Muscle layer of colon (tissue), 2 donors: ENCODE measurements around the gene AP3D1.
"Not testable (repeated sequence)": the region's sequence is repeated elsewhere in the genome, so short reads cannot be mapped to it uniquely, and the experiment has no call there.

Experiments
- H3K27ac ChIP-seq: one replicate; pipeline ENCODE4 v1.7.0; 2013; ENCODE audit warnings: low read depth, mild to moderate bottlenecking, low read length, moderate library complexity
- H3K27me3 ChIP-seq, 2 donors: one replicate each; pipeline ENCODE4 v1.7.0; 2013; ENCODE audit warnings: low read length in 2 of 2, mild to moderate bottlenecking in 2 of 2; ENCODE audit not compliant: insufficient read depth in 2 of 2, control insufficient read depth in 1 of 2
- H3K36me3 ChIP-seq: one replicate; pipeline ENCODE4 v1.7.0; 2013; ENCODE audit warnings: mild to moderate bottlenecking, low read length; ENCODE audit not compliant: insufficient read depth
- H3K4me1 ChIP-seq: one replicate; pipeline ENCODE4 v1.7.0; 2013; ENCODE audit warnings: mild to moderate bottlenecking, low read length; ENCODE audit not compliant: insufficient read depth
- H3K4me3 ChIP-seq, 2 donors: one replicate each; pipeline ENCODE4 v1.7.0; 2013; ENCODE audit warnings: low read length in 2 of 2, low read depth in 1 of 2, mild to moderate bottlenecking in 1 of 2, moderate library complexity in 1 of 2
- H3K9ac ChIP-seq: one replicate; pipeline ENCODE4 v1.7.0; 2013; ENCODE audit warnings: low read length
- H3K9me3 ChIP-seq: one replicate; pipeline ENCODE4 v1.7.0; 2013; ENCODE audit warnings: mild to moderate bottlenecking, low read length
- donor health status: abdominal sarcoma.
- donor health status: Adenocarcinoma of cecum.

The AP3D1 gene

DNA sequence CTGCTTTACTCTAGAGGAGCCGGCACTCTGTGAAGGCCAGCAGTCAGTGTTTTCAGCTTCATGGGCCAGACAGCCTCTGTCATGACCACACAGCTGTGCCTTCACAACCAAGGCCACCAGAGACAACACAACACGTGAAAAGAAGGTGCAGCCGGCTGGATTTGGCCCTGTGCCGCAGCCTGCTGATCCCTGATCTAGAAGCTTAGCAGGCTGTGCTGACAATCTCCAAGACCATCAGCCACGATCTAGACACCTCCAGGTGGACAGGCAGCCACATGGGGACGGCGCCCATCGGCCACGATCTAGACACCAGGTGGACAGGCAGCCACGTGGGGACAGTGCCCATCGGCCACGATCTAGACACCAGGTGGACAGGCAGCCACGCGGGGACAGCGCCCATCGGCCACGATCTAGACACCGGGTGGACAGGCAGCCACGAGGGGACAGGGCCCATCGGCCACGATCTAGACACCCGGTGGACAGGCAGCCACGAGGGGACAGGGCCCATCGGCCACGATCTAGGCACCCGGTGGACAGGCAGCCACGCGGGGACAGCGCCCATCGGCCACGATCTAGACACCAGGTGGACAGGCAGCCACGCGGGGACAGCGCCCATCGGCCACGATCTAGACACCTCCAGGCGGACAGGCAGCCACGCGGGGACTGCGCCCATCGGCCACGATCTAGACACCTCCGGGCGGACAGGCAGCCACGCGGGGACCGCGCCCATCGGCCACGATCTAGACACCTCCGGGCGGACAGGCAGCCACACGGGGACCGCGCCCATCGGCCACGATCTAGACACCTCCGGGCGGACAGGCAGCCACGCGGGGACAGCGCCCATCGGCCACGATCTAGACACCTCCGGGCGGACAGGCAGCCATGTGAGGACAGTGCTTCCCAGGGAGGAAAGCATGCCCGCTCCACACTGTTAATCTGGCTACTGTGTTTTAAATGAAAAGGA is 20.1 kb downstream of the AP3D1 start:
- not testable (repeated sequence) for H3K4me3 ChIP-seq, H3K4me1 ChIP-seq, H3K27me3 ChIP-seq, H3K9ac ChIP-seq, H3K27ac ChIP-seq, H3K9me3 ChIP-seq
- peaks cover 41% of the 10 kb centered on the region for H3K36me3 ChIP-seq

DNA sequence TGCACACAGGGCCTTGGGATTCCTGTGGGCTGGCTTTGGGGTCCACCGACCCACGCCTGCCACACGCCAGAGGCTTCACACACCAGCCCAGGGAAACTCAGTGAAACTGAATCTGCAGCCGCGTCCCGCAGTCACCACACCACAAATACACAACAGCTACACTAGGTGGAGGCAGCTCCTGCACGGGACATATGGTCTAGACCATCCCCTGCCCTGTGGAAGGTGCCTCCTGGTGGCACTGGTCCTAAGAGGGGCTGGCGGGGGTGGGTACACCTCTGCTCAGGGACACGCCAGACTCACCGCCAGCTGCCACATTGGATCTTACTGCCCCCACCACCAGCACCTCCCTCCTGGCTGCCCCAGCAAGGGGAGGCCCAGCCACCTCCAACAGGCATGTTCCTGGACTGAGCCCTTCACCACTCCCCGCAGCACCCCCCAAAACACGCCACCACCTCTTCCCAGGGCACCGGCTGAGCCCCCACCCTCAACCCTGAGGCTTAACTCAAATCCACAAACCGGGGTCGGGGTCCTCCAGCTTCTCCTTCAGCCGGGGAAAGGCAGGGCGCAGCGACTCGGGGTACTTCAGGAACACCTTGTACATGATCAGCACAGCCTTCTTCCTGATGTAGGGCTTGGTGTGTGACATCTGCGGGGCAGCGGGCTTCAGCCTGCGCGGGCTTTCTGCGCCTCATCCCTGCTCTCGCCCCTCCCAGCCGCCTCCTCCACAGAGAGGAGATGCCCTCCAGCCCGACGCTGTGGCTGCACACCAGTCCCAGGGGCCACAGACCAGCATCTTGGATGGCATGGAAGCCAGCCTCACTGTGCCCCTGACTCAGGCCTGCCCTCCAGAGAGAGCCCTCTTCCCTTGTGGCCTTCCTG is 21.2 kb downstream of the AP3D1 start:
- Histone ChIP-seq H3K9me3 (no peaks in the 10 kb centered on the region), H3K27me3 (no peaks in the 10 kb centered on the region), H3K4me3 (no peak overlapping the region), H3K36me3 (peaks cover 37% of the 10 kb centered on the region), H3K4me1 (no peaks in the 10 kb centered on the region), H3K27ac (no peak overlapping the region), H3K9ac (no peak overlapping the region)

DNA sequence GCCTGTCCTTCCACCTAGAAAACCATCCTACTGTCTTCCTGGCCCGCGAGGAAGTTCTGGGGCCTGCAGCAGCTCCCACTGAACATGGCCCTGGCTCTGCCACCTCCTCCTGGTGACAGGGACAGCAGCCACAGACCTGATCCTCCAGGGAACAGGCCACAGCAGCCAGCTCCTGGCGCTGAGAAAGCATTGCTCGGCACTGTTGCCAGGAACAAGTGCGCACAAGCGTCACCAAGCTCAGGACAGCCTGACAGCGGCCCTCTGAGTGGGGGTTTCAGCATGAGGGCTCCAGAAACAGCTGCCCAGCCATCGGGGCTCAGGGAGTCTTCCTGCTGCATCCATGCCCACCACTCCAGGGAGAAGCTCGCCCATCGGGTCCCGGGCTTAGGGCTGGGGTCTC is 21.9 kb downstream of the AP3D1 start:
- Histone ChIP-seq H3K27ac (no peak overlapping the region), H3K27me3 (no peaks in the 10 kb centered on the region), H3K9me3 (no peaks in the 10 kb centered on the region), H3K36me3 (peaks cover 37% of the 10 kb centered on the region), H3K4me3 (no peak overlapping the region), H3K4me1 (no peaks in the 10 kb centered on the region), H3K9ac (no peak overlapping the region)

DNA sequence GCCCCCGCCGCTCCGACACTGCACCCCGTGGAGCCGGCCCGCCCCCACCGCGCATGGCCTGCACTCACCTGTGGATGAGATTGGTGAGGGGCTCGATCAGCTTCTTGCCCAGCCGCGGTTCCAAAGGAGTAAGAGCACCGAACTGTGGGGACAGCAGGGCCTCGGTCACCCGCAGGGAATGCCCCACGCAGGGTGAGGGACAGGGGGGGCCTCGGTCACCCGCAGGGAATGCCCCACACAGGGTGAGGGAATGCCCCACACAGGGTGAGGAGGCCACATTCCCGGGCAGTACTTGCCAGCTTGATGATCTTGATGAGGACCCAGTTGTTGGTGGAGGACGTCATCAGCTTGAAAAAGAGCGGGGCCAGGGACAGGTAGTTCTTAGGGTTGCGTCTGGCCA is 22.3 kb downstream of the AP3D1 start:
- Histone ChIP-seq H3K9ac (no peak overlapping the region), H3K4me3 (no peak overlapping the region), H3K27me3 (no peaks in the 10 kb centered on the region), H3K9me3 (no peaks in the 10 kb centered on the region), H3K4me1 (no peaks in the 10 kb centered on the region), H3K27ac (no peak overlapping the region), H3K36me3 (peaks cover 37% of the 10 kb centered on the region)

DNA sequence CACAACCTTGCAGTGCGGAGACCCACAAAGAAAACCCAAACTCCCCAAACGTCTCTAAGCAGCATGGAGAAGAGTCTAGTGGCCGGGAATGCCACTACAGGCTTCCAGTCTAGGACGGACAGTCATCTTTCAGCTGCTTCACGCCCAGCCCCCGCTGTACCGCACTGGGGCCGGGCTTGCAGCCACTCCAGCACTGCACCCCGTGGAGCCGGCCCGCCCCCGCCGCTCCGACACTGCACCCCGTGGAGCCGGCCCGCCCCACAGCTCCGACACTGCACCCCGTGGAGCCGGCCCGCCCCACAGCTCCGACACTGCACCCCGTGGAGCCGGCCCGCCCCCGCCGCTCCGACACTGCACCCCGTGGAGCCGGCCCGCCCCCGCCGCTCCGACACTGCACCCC is 23.1 kb downstream of the AP3D1 start:
- H3K4me3 ChIP-seq, H3K4me1 ChIP-seq, H3K9me3 ChIP-seq, H3K9ac ChIP-seq, H3K27ac ChIP-seq, H3K27me3 ChIP-seq: not testable (repeated sequence)
- H3K36me3 ChIP-seq = peaks cover 43% of the 10 kb centered on the region

DNA sequence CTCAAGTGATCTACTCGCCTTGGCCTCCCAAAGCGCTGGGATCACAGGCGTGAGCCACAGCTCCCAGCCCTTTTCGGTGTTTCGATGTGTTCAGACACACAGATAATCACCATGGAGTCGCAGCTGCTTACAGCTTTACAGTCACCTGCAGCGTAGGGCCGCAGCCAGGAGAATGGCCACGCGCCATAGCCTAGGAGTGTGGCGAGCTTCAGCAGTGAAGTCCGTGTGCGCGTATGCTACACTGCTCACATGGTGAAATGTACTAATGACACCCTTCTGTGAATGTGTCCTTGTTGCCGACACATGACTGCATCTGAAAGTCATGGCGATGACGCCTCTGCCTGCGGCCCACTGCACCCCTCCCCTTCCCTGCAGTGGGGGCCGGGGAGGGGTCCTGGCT is 23.6 kb downstream of the AP3D1 start:
- Histone ChIP-seq H3K9me3 (no peaks in the 10 kb centered on the region), H3K27ac (no peak overlapping the region), H3K4me1 (no peaks in the 10 kb centered on the region), H3K27me3 (no peaks in the 10 kb centered on the region), H3K4me3 (no peak overlapping the region), H3K9ac (no peak overlapping the region), H3K36me3 (peaks cover 48% of the 10 kb centered on the region)

DNA sequence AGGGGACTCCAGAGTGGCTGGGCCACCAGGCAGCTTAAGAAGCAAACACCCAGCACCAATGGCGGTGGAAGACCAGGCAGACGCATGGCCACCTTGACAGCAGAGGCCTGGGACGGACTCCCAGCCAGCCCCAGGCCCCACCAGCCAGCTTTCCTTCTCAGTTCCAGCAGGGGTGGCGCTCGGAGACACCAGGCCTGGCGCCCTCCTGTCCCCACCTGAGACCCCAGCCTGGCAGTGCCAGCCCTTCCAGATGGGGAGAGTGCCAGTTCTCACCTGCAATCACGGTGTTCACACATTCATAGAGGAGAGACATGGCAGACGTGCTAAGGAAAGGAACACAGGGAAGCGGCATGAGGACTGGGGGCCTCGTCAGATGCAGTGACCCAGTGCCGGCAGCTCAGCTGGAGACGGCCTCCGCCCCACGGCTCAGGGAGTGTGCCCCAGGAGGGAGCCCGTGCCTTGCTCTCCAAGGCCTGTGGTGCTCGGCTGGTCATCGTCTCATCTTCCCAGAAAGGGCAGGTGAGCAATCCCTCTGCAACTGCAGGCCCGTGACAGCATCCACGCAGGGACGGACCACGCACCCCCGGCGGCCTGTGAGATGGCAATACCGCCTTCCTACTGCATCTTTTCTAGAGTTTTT is 24.4 kb downstream of the AP3D1 start:
- Histone ChIP-seq H3K27ac (no peak overlapping the region), H3K4me1 (no peaks in the 10 kb centered on the region), H3K9me3 (no peaks in the 10 kb centered on the region), H3K36me3 (peaks cover 48% of the 10 kb centered on the region), H3K9ac (no peak overlapping the region), H3K4me3 (no peak overlapping the region), H3K27me3 (no peaks in the 10 kb centered on the region)

DNA sequence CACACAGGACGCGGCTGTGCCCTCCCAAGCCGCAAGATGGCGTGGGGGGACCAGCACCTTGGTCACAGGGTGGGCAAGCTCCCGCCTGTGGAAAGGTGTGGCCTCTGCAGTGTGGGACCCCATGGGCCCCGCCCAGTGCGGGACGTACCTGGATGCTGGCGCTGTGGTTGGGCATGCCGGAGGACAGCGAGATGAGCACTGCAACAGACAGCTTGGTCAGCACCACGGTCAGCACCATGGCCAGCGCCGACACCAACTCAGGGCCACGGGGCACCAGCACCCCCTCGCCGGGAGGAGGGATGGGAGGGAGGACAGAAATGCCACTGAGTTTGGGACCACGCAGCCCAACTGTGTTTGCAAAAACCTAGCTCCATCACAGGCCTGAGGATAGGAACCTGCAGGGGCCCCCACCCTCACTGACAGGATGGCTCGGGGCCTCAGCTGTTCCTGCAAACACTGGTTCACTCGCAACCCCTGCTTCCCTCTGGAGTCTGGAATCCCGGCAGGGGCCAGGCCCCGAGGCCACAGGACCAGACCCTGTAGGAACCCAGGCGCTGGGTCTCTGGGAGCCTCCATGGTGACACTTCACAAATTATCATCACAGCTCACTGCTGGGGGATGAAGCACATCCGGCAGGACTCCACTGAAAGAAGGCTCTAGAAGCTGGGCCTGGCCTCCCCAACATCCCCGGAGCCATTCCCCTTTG is 27.5 kb downstream of the AP3D1 start:
- no peak overlapping the region for H3K27ac ChIP-seq
- no peak overlapping the region for H3K9ac ChIP-seq
- no peaks in the 10 kb centered on the region for H3K9me3 ChIP-seq
- H3K4me1 ChIP-seq = no peaks in the 10 kb centered on the region
- H3K4me3 ChIP-seq = no peak overlapping the region
- no peaks in the 10 kb centered on the region for H3K27me3 ChIP-seq
- peaks cover 46% of the 10 kb centered on the region for H3K36me3 ChIP-seq

DNA sequence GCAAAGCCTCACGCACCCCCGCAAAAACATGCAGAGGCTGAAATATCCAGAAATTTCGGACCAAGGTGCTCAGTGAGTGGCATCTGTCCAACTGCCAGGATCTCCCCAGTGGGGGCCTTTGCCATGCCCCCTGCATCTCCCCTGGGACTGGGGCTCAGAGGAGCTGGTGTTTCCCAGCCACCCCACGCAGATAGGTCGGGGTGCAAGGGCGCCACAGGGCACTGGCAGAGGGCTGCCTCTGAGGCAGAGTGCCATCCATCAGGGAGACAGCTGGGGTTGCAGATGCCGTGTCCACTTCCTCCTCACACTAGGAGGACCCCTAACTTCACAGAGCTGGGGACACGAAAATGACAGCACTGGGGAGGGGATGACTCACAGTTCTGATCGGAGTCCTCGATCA is 28.4 kb downstream of the AP3D1 start:
- H3K27me3 ChIP-seq = no peaks in the 10 kb centered on the region
- H3K9ac ChIP-seq = no peak overlapping the region
- H3K9me3 ChIP-seq = no peaks in the 10 kb centered on the region
- H3K4me3 ChIP-seq = no peak overlapping the region
- no peak overlapping the region for H3K27ac ChIP-seq
- peaks cover 53% of the 10 kb centered on the region for H3K36me3 ChIP-seq
- H3K4me1 ChIP-seq = no peaks in the 10 kb centered on the region

DNA sequence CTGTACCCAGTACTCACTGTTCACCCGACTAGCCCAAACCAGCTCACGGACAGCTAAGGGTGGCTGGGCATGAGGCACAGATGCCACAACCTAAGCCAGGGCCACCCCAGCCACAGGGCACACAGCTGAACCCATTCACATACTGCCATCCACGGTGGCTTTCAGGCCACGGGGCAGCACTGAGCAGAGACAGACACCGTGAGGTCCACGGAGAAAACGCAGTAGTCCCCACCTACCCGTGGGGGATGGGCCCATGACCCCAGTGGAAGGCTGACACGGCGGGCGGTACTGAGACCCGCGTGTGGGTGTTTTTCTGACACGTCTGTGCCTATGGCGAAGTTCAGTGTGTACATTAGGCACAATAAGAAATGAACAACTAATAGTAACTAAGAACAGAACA is 29.1 kb downstream of the AP3D1 start:
- Histone ChIP-seq H3K4me3 (no peak overlapping the region), H3K36me3 (peaks cover 55% of the 10 kb centered on the region), H3K27ac (no peak overlapping the region), H3K27me3 (no peaks in the 10 kb centered on the region), H3K4me1 (no peaks in the 10 kb centered on the region), H3K9me3 (no peaks in the 10 kb centered on the region), H3K9ac (no peak overlapping the region)
